Colonic mucosa (tissue), 4 donors: ENCODE data around the gene ASF1B. TPM values are rescaled to one million over a fixed set of nuclear protein-coding genes. Genes with fewer than 3 reads are reported as not detected.

Experiments used
- DNase-seq: peaks from one replicate; pipeline ENCODE4 v3.0.0-alpha.2; 2020
- H3K27ac ChIP-seq: fragments of 200-600 bp; one replicate; pipeline ENCODE4 v1.8.0; 2021
- H3K27me3 ChIP-seq: fragments of 200-600 bp; one replicate; pipeline ENCODE4 v1.8.0; 2021
- H3K36me3 ChIP-seq: fragments of 200-600 bp; one replicate; pipeline ENCODE4 v1.8.0; 2021
- H3K4me1 ChIP-seq: fragments of 200-600 bp; one replicate; pipeline ENCODE4 v1.8.0; 2021; ENCODE audit warnings: mild to moderate bottlenecking
- H3K4me3 ChIP-seq: fragments of 200-600 bp; one replicate; pipeline ENCODE4 v1.8.0; 2021
- H3K9ac ChIP-seq, 2 donors: one replicate each; pipeline ENCODE4 v1.7.0; 2013; ENCODE audit warnings: control low read depth in 2 of 2, low read depth in 2 of 2, low read length in 2 of 2
- H3K9me3 ChIP-seq: fragments of 200-600 bp; one replicate; pipeline ENCODE4 v1.8.0; 2021
- CTCF ChIP-seq: fragments of 200-600 bp; IDR thresholded peaks from one replicate; pipeline ENCODE4 v1.8.0; 2022; ENCODE audit warnings: antibody characterized with exemption, mild to moderate bottlenecking
- intact Hi-C: fragments of 100-400 bp; cut with DNase I; formaldehyde crosslinking; loops from one replicate; pipeline ENCODE4 v1.14.1; 2022
- total RNA-seq, 2 donors: library from RNA; stranded (reverse); fragmentation: NEBNext Ultra II Directional in 1 of 2; extraction: Animal tissue kit (Norgen Biotek cat#: 25700) in 1 of 2; gene quantifications; one replicate each; pipeline ENCODE4 v1.2.1, GENCODE V29; 2021
- donor health status: healthy.
- donor health status: DM: no; HTN: no; CAD: no.
- donor health status: DM: no; HTN: no; CAD: no.

The ASF1B gene
- total RNA-seq, 2 donors from 2014 or later, result 12.9 to 64.0 TPM

GRCh38 chr19:14145381-14145780 lies 9.0 kb upstream of the ASF1B start:
- Histone ChIP-seq H3K4me3 (no peak overlapping the region), H3K9ac (no peak overlapping the region), H3K36me3 (no peaks in the 10 kb centered on the region), H3K27me3 (no peaks in the 10 kb centered on the region), H3K4me1 (peaks cover 6% of the 10 kb centered on the region), H3K27ac (no peak overlapping the region), H3K9me3 (no peaks in the 10 kb centered on the region)
- DNase-seq, result no peak
- intact Hi-C loops, result loop anchor here (5.0 to 10.0 kb wide), 2 partner anchors 202 to 329 kb away; partner anchors contain the start of gene PTGER1
- no peak for TF ChIP-seq CTCF

- no peak for DNase-seq
Observed at GRCh38 chr19:14142262-14143190, 6.1 kb upstream of the ASF1B start.

GRCh38 chr19:14141041-14141440 lies 4.7 kb upstream of the ASF1B start:
- DNase-seq, result no peak
- H3K27me3 ChIP-seq, result no peaks in the 10 kb centered on the region
- no peak overlapping the region for H3K27ac ChIP-seq
- H3K4me1 ChIP-seq, result no peaks in the 10 kb centered on the region
- no peak overlapping the region for H3K9ac ChIP-seq
- no peaks in the 10 kb centered on the region for H3K9me3 ChIP-seq
- TF ChIP-seq CTCF, result no peak
- no peaks in the 10 kb centered on the region for H3K36me3 ChIP-seq
- intact Hi-C loops, result loop anchor here (10.0 kb wide), 1 partner anchor 334 kb away; the partner anchor contains the start of gene PTGER1
- H3K4me3 ChIP-seq, result no peak overlapping the region

More at GRCh38 chr19:14142262-14143190, 6.1 kb upstream of the ASF1B start:
- no peaks in the 10 kb centered on the region for H3K36me3 ChIP-seq
- intact Hi-C loops, result loop anchor here (10.0 kb wide), 1 partner anchor 332 kb away; the partner anchor contains the start of gene PTGER1
- no peaks in the 10 kb centered on the region for H3K27me3 ChIP-seq
- H3K4me3 ChIP-seq, result no peak overlapping the region
- H3K9me3 ChIP-seq, result no peaks in the 10 kb centered on the region
- no peak overlapping the region for H3K27ac ChIP-seq
- no peaks in the 10 kb centered on the region for H3K4me1 ChIP-seq
- TF ChIP-seq CTCF, result no peak
- H3K9ac ChIP-seq, result no peak overlapping the region

GRCh38 chr19:14139944-14140343 lies 3.6 kb upstream of the ASF1B start:
- H3K27me3 ChIP-seq, result no peaks in the 10 kb centered on the region
- intact Hi-C loops, result loop anchor here (10.0 kb wide), 1 partner anchor 335 kb away; the partner anchor contains the start of gene PTGER1
- no peak overlapping the region for H3K9ac ChIP-seq
- no peak for DNase-seq
- no peaks in the 10 kb centered on the region for H3K9me3 ChIP-seq
- no peak for TF ChIP-seq CTCF
- no peaks in the 10 kb centered on the region for H3K36me3 ChIP-seq
- H3K27ac ChIP-seq, result no peak overlapping the region
- H3K4me3 ChIP-seq, result no peak overlapping the region
- peaks cover 5% of the 10 kb centered on the region for H3K4me1 ChIP-seq

- intact Hi-C loops, result no loop called here
- Histone ChIP-seq H3K4me1 (peaks cover 5% of the 10 kb centered on the region), H3K4me3 (no peak overlapping the region), H3K27ac (no peak overlapping the region), H3K9ac (no peak overlapping the region), H3K36me3 (no peaks in the 10 kb centered on the region), H3K9me3 (no peaks in the 10 kb centered on the region), H3K27me3 (no peaks in the 10 kb centered on the region)
- no peak for TF ChIP-seq CTCF
- DNase-seq, result no peak
Observed at GRCh38 chr19:14138576-14139265, 2.3 kb upstream of the ASF1B start.
